Measurements from ENCODE around the gene HDC. TPM values are rescaled to one million over a fixed set of nuclear protein-coding genes. Genes with fewer than 3 reads are reported as not detected.

The HDC gene
- total and polyA plus RNA-seq, 2 donors (not counting 3 experiments of a cell fraction or from before 2014, with no cell fraction given) = not detected

- Histone ChIP-seq H3K4me1 (ENCODE audit: control insufficient read depth, extremely low read depth, insufficient read depth, low read length) (no peaks in the 10 kb centered on the region), H3K4me3 (replicated peaks in 1 of 3; ENCODE audit: insufficient read depth in 1 of 3, low read depth in 1 of 3, low read length in 3 of 3) (no peak overlapping the region), H4K20me1 (replicated peaks; ENCODE audit: control insufficient read depth, extremely low read depth, insufficient read depth, low read length) (no peaks in the 10 kb centered on the region), H3K9me3 (replicated peaks; ENCODE audit: control insufficient read depth, insufficient read depth, low read length) (no peaks in the 10 kb centered on the region), H3K27ac (ENCODE audit: insufficient read depth, low read depth, low read length) (no peak overlapping the region), H3K79me2 (ENCODE audit: control insufficient read depth, insufficient read depth, low read length) (no peaks in the 10 kb centered on the region), H3K4me2 (ENCODE audit: insufficient read depth, low read length) (no peak overlapping the region), H3K9ac (replicated peaks; ENCODE audit: extremely low read depth, insufficient read depth, low read length) (no peak overlapping the region), H3K9me1 (replicated peaks; ENCODE audit: control insufficient read depth, extremely low read depth, insufficient read depth, low read length) (no peaks in the 10 kb centered on the region), H3K36me3 (ENCODE audit: control insufficient read depth in 2 of 2, extremely low read depth in 1 of 2, insufficient read depth in 2 of 2, low read length in 2 of 2) (no peaks in the 10 kb centered on the region), H3K27me3 (ENCODE audit: control insufficient read depth in 2 of 2, insufficient read depth in 2 of 2, low read length in 2 of 2) (no peaks in the 10 kb centered on the region), H2AFZ (ENCODE audit: low read depth, low read length) (no peak overlapping the region)
- no peak for FAIRE-seq
- BruUV-seq (replicated peaks) = no TSS peak
- POLR2A ChIA-PET = no interaction called here
- no peak for DNase-seq (ENCODE audit: low read depth, low spot score)
- dilution Hi-C loops (cut with MboI; ENCODE audit: extremely low pct_ligation_motif_present, low sequenced_read_pairs) = no loop called here
- intact Hi-C loops (cut with micrococcal nuclease) = no loop called here
- CTCF ChIA-PET = interaction anchor here (0.6 kb wide), 1 partner anchor 10 kb away, joined by 3 read pairs; no protein-coding TSS in a partner anchor
- no peak for TF ChIP-seq POLR2A (IDR thresholded peaks at IDR 0.05; ENCODE audit: low read depth, low read length)
- TF ChIP-seq FOS (IDR thresholded peaks at IDR 0.05; ENCODE audit: borderline replicate concordance, insufficient read depth, low read length) = no peak
- TF ChIP-seq EZH2 (IDR thresholded peaks at IDR 0.05; ENCODE audit: borderline replicate concordance, low read depth, low read length, severe bottlenecking) = no peak
- TF ChIP-seq MYC (IDR thresholded peaks at IDR 0.05; ENCODE audit: low read depth, low read length) = no peak
- no peak for TF ChIP-seq CTCF (IDR thresholded peaks at IDR 0.05; ENCODE audit: extremely low read depth in 1 of 2, insufficient read depth in 1 of 2, low read depth in 1 of 2, low read length in 2 of 2)
- TF ChIP-seq GATA2 (IDR thresholded peaks at IDR 0.05; ENCODE audit: insufficient read depth, insufficient read length, low read depth, low read length) = no peak
Measured at GRCh38 chr15:50246631-50247030, 18.9 kb downstream of the HDC start.
